HepG2 (cell line): ENCODE results near the gene C6orf132. TPM values are rescaled to one million over a fixed set of nuclear protein-coding genes. Genes with fewer than 3 reads are reported as not detected.
A peak's percentile ranks its signal among the peaks of the same experiment; 100 is the strongest.

Source experiments
- ATF1 ChIP-seq: IDR thresholded peaks from 2 replicates; pipeline ENCODE4 v1.6.1; 2016; ENCODE audit warnings: mild to moderate bottlenecking, control low read depth
- GTF3A ChIP-seq: sonication (generic); formaldehyde crosslinking; conservative IDR thresholded peaks from 2 replicates; pipeline ENCODE4 v1.4.0; 2020; ENCODE audit warnings: mild to moderate bottlenecking, missing genetic modification reagents
- LRRFIP1 ChIP-seq: sonication (generic); formaldehyde crosslinking; conservative IDR thresholded peaks from 2 replicates; pipeline ENCODE4 v1.4.0; 2020; ENCODE audit warnings: missing genetic modification reagents
- MATR3 ChIP-seq: sonication (generic); formaldehyde crosslinking; IDR thresholded peaks from 2 replicates; pipeline ENCODE4 v1.4.0; 2020; ENCODE audit warnings: missing genetic modification reagents
- MXD1 ChIP-seq: sonication (generic); formaldehyde crosslinking; IDR thresholded peaks from 2 replicates; pipeline ENCODE4 v1.4.0; 2020; ENCODE audit warnings: mild to moderate bottlenecking, missing genetic modification reagents
- PAX8 ChIP-seq: sonication (generic); formaldehyde crosslinking; IDR thresholded peaks from 2 replicates; pipeline ENCODE4 v1.8.0; 2022; ENCODE audit warnings: mild to moderate bottlenecking, missing genetic modification reagents, borderline replicate concordance
- PCBP2 ChIP-seq: fragments of 200-400 bp; formaldehyde crosslinking; optimal IDR thresholded peaks from 2 replicates; pipeline ENCODE3; 2018; ENCODE audit warnings: low read length, low read depth; ENCODE audit not compliant: poor library complexity, severe bottlenecking
- SKIL ChIP-seq: sonication (generic); formaldehyde crosslinking; IDR thresholded peaks from 2 replicates; pipeline ENCODE4 v1.8.0; 2022; ENCODE audit warnings: missing genetic modification reagents, mild to moderate bottlenecking, moderate library complexity, borderline replicate concordance
- SMC3 ChIP-seq: IDR thresholded peaks from 2 replicates; pipeline ENCODE4 v1.6.1; 2011; ENCODE audit warnings: low read length, improper control_type of control experiment
- SNAI1 ChIP-seq: sonication (generic); formaldehyde crosslinking; IDR thresholded peaks from 2 replicates; pipeline ENCODE4 v1.5.0; 2020; ENCODE audit warnings: mild to moderate bottlenecking, missing genetic modification reagents, borderline replicate concordance
- ZBTB4 ChIP-seq: sonication (generic); formaldehyde crosslinking; IDR thresholded peaks from 2 replicates; pipeline ENCODE4 v1.4.0; 2020; ENCODE audit warnings: missing genetic modification reagents, mild to moderate bottlenecking, borderline replicate concordance
- ZNF296 ChIP-seq: sonication (generic); formaldehyde crosslinking; conservative IDR thresholded peaks from 2 replicates; pipeline ENCODE4 v1.5.0; 2020; ENCODE audit warnings: mild to moderate bottlenecking, missing genetic modification reagents
- ZNF382 ChIP-seq: sonication (generic); formaldehyde crosslinking; IDR thresholded peaks from 2 replicates; pipeline ENCODE4 v1.5.0; 2020; ENCODE audit warnings: missing genetic modification reagents, mild to moderate bottlenecking, borderline replicate concordance
- ZNF704 ChIP-seq: sonication (generic); formaldehyde crosslinking; IDR thresholded peaks from 2 replicates; pipeline ENCODE4 v1.8.1; 2023; ENCODE audit warnings: mild to moderate bottlenecking, inconsistent platforms, moderate library complexity, missing genetic modification reagents, borderline replicate concordance
- ZNF720 ChIP-seq: sonication (generic); formaldehyde crosslinking; IDR thresholded peaks from 2 replicates; pipeline ENCODE4 v1.4.0; 2020; ENCODE audit warnings: missing genetic modification reagents
- ZNF768 ChIP-seq: sonication (generic); formaldehyde crosslinking; IDR thresholded peaks from 2 replicates; pipeline ENCODE4 v1.4.0; 2020; ENCODE audit warnings: missing genetic modification reagents
- polyA plus RNA-seq, 8 experiments: library from polyadenylated mRNA; depleted of rRNA in 3 of 8; stranded (reverse) in 7 of 8; unstranded in 1 of 8; fragments of >200 nt; fragmentation: Illumina TruSeq in 4 of 8; extraction: Trizol in 4 of 8; gene quantifications; 2 replicates each; pipeline versions ENCODE4 v1.2.1 to v1.2.3, GENCODE V29; 2011 to 2016; ENCODE audit warnings: low read depth in 4 of 8, missing spikeins in 1 of 8, mixed read lengths in 1 of 8; ENCODE audit not compliant: insufficient read depth in 1 of 8
- total RNA-seq, 5 experiments: library from RNA; depleted of rRNA; stranded (reverse); fragments of >200 nt; fragmentation: Illumina TruSeq; extraction: Trizol; gene quantifications; 2 replicates each; pipeline ENCODE4 v1.2.3, GENCODE V29; 2016; ENCODE audit warnings: low read depth in 1 of 5

C6orf132 gene
- total and polyA plus RNA-seq, 2 of the 13 experiments (the other 11 are each of a cell fraction or from before 2014, with no cell fraction given): 0.78 to 3.0 TPM

GRCh38 chr6:42118162-42119001 is 24.0 kb downstream of the C6orf132 start (continued):
- TF ChIP-seq ZNF382 (CRISPR knock-in tag) (no peak), MATR3 (CRISPR knock-in tag) (no peak), ZNF768 (CRISPR knock-in tag) (peak; percentile 75; the same call in 1 of the 2 replicates), SMC3 (no peak), SKIL (CRISPR knock-in tag) (no peak), PAX8 (CRISPR knock-in tag) (no peak), ATF1 (no peak), ZBTB4 (CRISPR knock-in tag) (no peak), PCBP2 (no peak), ZNF296 (CRISPR knock-in tag) (0 out of 2 replicates have a peak, but pooled peaks have one; percentile 68), SNAI1 (CRISPR knock-in tag) (no peak), ZNF704 (CRISPR knock-in tag) (no peak), LRRFIP1 (no peak), GTF3A (CRISPR knock-in tag) (no peak), MXD1 (no peak), ZNF720 (no peak)
